Stimulated activated CD4-positive, alpha-beta T cell treated with anti-CD3 and anti-CD28 coated beads, Interleukin-4, amount 100 ng/mL, for 24 hours (primary cell): ENCODE data around the gene SCUBE1.

Experiments used
- DNase-seq: peaks from one replicate; pipeline ENCODE4 v3.0.0-alpha.2; 2020

SCUBE1 gene

GRCh38 chr22:43253839-43254238 lies 89.3 kb downstream of the SCUBE1 start:
- no peak for DNase-seq

DNA sequence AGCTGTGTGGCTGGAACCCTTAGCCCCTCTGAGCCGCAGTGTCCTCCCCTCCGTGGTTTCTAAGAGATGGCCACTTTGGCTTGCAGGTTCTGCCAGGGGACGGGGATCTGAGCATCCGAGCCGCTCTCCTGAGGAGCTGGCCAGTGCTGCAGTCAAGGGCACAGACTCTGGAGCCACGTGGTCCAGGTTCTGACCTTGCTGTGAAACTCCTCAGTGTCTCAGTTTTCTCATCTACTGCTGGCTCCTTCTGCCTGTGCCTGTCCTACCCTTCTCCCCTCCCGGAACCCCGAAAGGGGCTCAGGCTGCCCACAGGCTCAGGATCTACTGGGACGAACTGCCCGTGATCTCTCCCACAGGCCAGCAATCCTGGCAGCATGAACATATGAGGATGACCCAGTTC lies 90.9 kb downstream of the SCUBE1 start:
- DNase-seq = no peak

- DNase-seq = no peak
Observed at GRCh38 chr22:43249789-43250471, 93.2 kb downstream of the SCUBE1 start.

GRCh38 chr22:43247546-43248260 lies 95.5 kb downstream of the SCUBE1 start:
- DNase-seq = no peak

- no peak for DNase-seq
Observed at GRCh38 chr22:43246188-43246587, 97.0 kb downstream of the SCUBE1 start.

DNA sequence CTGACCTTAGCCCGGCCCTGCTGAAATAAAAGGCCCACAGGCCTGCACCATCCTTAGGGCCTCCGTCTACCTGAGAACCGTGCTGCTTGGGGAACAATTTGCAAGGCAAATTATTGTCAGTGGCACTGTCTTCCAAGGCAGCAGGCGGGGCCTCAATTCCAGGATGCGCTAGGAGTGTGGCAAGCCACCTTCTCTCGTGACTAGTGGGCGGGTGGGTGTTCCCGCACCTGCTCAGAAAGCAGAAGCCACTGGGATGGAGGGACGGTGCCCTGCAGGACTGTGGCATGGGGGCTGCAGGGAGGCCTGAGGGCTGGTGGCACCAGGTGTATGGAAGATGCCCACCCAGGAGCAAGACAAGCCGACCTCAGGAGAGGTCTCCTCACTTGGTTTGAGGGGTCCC lies 97.5 kb downstream of the SCUBE1 start:
- DNase-seq = no peak

GRCh38 chr22:43244803-43245527 lies 98.2 kb downstream of the SCUBE1 start:
- DNase-seq = no peak

- DNase-seq = no peak
Observed at GRCh38 chr22:43244402-43244801, 98.8 kb downstream of the SCUBE1 start.

DNA sequence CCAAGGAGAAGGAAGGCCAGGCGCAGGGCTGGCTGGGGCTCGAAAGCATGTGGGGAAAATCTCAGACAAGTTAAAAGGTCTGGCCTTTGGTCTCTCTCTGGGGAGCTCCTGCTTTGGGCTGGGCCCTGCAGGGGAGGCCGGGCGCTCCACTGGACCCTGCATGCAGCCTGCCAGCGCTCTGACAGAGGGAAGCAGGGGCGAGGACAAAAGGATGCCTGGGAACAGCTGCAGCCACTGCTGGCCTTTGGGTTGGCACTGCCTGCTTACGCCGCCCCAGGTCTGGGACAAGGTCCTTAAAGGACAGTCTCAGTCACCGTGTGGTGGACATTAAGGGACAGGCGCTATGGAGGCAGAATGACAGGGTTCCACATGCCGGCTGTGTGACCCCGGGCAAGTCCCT lies 99.8 kb downstream of the SCUBE1 start:
- no peak for DNase-seq

- no peak for DNase-seq
Observed at GRCh38 chr22:43242627-43243026, 100.5 kb downstream of the SCUBE1 start.

DNA sequence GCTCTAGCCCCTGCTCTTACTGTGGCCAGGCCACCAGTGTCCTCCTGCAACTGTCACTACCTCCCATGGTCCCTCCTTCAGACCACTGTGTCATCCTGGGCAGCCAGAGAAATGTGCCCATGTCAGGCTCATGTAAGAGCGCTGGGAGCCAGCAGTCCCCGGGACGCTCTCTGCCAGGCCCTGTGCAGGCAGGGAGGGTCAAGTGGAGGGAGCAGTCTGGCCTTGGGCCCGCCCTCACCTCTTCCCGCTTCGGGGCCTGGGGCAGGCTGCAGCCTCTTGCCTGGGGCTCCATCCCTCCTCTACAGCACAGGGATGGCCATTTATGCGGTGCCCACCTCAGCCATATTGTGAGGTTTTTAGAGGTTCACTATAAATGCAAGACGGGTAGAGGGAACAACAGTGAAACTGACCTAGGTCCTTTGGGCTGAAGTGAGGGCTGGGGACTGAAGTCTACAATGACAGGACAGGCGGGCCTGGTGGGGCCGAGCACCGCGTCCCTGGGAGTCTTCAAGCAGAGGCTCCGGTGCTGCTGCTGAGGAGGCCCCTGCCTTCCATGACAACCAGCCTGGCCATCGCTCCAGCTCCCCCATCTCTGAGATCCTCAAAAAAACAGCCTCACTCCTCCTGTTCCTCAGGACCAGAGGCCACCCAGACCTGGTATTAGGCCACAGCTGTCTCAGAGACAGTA lies 101.3 kb downstream of the SCUBE1 start:
- no peak for DNase-seq

GRCh38 chr22:43241138-43241597 lies 102.0 kb downstream of the SCUBE1 start:
- no peak for DNase-seq

GRCh38 chr22:43240614-43241013 lies 102.6 kb downstream of the SCUBE1 start:
- no peak for DNase-seq

- DNase-seq = no peak
Observed at GRCh38 chr22:43239956-43240355, 103.2 kb downstream of the SCUBE1 start.

- no peak for DNase-seq
Observed at GRCh38 chr22:43239193-43239780, 103.9 kb downstream of the SCUBE1 start.

- DNase-seq = no peak
Observed at GRCh38 chr22:43238526-43239006, 104.6 kb downstream of the SCUBE1 start.

DNA sequence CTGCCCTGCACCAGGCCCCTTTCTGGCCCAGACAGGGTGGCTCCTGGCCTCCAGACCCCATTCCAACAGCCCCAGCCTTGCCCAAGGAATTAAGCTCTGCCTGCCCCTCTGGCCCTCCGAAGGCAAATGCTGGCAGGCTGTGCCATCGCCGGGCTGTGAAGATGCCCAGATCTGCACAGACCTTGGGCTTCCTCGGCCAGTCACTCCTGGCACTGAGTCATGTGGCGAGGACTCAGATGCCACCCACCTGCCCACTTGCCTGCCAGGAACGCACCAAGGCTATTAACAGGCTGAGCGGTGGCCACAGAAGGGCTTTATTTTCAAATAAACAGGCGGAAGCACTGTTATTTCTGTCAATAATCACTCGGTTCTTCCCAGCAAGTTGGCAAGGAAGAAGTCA lies 105.9 kb downstream of the SCUBE1 start:
- no peak for DNase-seq

DNA sequence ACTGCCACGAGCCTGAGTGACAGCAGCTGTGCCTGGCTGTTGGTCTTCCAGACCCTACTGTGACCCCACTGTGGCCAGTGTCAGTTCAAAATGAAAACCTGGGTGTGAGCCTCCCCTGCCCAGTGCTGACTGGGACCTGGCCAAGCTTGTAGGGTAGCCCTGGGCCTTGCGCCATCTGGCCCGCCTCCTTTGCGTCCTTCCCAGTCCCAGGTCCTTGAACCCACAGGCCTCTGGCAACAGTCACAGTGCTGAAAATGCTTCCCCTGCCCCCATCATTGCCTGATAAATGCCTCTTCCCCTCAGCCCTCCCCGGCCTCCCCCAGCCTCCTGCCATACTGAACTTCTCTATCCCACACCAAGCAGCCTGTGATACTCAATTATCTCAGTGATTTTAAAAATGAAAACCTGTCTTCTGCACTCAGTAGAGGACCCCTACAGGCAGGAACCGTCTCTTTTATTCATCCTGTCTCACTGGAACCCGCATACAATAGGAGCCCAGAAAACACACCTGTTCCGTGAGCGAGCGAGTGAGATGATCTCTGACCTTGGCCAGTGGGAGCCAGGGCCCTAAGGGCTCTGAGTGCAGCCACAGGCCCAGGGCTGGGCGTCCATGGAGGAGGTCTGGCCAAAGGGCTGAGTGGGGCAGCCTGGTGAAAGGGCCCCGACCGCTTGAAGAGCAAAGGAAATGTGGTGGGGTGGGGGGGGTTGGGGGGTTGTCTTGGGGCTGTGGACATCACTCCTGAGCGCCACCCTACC lies 106.6 kb downstream of the SCUBE1 start:
- no peak for DNase-seq

DNA sequence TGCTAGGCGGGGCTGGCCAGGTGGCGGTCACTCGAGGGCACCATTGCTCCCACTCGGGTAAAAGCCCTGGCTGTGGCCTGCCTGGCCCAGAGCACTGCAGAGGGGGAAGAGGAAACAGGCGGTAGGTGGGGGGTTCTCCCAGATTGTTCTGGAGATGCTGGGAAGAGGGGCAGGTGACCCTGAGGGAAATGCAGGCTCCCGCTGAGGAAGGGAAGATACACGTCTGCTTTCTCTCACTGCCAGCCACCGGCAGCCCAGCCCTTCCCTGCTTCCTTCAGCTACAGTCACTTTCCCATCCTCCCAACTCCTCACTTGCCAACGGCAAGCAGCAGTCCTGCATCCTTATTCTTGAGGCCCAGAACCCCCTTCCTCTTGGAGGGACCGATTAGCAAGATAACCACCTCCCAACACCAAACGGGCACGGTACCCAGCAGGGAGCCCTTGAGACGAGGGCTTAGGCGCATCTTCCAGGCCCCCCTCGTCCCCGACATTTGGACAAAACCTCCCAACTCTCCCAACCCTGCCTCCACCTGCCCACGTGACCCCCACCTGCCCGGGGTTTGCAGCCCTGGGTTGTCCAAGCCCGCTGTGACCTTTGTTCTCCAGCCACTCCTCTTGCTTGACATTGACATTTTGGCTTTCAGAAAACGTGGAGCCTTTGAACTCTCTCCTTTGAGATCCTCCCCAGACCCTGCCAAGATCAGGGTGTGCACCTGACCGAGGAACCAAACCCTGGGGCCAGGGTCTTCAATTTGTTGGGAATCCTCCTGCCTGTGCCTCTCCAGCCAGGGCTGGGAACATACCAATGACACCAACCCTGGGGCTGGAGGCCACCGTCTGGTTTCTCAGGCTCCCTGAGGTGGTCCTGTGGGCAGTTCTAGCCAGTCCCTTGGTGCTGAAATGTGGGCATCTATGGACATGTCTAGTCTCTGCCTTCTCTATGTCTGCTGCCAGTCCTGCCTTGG lies 107.4 kb downstream of the SCUBE1 start:
- DNase-seq = no peak

- DNase-seq = no peak
Observed at GRCh38 chr22:43234264-43234988, 108.7 kb downstream of the SCUBE1 start.
